ENCODE results near the gene KLHL15. TPM values are rescaled to one million over a fixed set of nuclear protein-coding genes. Genes with fewer than 3 reads are reported as not detected.

KLHL15 gene, protein sequence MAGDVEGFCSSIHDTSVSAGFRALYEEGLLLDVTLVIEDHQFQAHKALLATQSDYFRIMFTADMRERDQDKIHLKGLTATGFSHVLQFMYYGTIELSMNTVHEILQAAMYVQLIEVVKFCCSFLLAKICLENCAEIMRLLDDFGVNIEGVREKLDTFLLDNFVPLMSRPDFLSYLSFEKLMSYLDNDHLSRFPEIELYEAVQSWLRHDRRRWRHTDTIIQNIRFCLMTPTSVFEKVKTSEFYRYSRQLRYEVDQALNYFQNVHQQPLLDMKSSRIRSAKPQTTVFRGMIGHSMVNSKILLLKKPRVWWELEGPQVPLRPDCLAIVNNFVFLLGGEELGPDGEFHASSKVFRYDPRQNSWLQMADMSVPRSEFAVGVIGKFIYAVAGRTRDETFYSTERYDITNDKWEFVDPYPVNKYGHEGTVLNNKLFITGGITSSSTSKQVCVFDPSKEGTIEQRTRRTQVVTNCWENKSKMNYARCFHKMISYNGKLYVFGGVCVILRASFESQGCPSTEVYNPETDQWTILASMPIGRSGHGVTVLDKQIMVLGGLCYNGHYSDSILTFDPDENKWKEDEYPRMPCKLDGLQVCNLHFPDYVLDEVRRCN
- 2.3 to 4.3 TPM (median 3.8 TPM) in 5 replicates for total RNA-seq (2022; extraction: Qiagen RNA extraction; ENCODE audit: low read depth)

DNA sequence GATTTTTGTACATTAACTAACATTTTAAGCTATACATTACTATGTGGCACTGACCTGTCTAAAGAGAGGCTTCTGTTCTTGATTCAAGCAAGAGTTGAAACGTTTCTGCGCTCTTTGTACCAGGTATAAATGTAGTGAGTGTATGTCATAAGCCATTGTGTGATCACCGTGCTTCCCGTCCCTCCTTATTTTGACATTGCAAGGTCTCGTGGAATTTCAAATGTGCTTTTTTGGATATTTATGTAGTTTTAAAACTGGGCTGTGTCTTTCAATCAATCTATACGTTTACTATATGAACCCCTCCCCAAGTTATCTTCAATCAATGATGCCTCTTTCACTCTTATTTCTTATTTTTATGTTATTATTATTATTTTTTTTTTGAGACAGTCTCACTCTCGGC lies at the start of gene KLHL15:
Gene KLHL15, minus strand, starts transcription at position 101 of the 400 bp plus-strand sequence. CDS start 20,493 bp downstream, outside the sequence.

DNA sequence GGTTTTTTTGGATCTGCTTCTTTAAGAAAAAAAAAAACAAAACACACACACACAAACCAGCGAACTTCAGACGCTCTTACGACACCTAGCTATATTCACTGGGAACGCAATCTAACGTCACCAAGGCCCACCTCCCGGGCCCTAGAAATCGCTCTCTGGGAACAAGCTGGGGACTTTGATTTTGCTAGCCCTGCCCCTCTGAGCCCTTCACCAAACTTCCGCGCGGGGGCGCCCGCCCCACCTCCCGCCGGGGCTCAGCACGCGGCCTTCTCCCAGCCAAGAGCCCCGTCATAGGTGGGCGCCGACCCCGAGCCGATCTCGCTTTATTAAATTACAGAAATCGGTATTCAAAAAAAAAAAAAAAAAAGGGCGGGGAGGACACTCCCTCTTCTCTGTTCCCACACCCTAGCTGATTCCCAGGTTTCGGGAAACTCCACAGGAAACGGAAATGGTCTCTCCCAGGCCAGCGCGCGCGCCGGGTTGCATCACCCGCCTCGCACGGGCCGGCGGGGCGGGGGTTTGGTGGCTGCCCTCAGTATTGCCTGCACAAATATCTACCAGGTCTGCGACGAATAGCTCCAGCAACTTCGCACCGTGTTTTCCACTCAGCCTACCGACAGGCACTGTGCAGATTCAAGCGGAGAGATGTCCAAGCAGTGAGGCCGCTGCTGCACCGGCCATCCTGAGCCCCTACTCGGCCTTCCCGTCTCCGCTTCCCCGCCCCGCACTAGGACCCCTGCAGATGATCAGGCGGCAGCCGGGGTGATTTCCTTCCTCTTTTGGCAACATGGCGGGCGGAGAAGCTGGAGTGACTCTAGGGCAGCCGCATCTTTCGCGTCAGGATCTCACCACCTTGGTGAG lies 27.4 kb upstream of the KLHL15 start, which contains the start of gene EIF2S3:
Gene EIF2S3, plus strand, starts transcription at position 775 of the 861 bp plus-strand sequence. Its CDS starts 13 bp downstream, at position 788.

Other genes with a start within 250 kb of the KLHL15 start
- gene SAT1, start 244.0 kb downstream of the KLHL15 start, total RNA-seq (2022; extraction: Qiagen RNA extraction; ENCODE audit: low read depth) = 328 to 528 TPM (median 431 TPM) in 5 replicates
- gene APOO, start 119.2 kb downstream of the KLHL15 start, total RNA-seq (2022; extraction: Qiagen RNA extraction; ENCODE audit: low read depth) = 27.5 to 37.2 TPM (median 34.5 TPM) in 5 replicates
- 0.14 to 0.24 TPM (median 0.18 TPM) in 5 replicates for gene CXorf58, start 119.2 kb downstream of the KLHL15 start, total RNA-seq (2022; extraction: Qiagen RNA extraction; ENCODE audit: low read depth)
- 115 to 205 TPM (median 146 TPM) in 5 replicates for gene EIF2S3, start 27.8 kb upstream of the KLHL15 start, total RNA-seq (2022; extraction: Qiagen RNA extraction; ENCODE audit: low read depth)
- 8.5 to 10.3 TPM (median 9.2 TPM) in 5 replicates for gene ZFX, start 122.5 kb upstream of the KLHL15 start, total RNA-seq (2022; extraction: Qiagen RNA extraction; ENCODE audit: low read depth)

Measured in A549 treated with ZK216348 at 1 μM for 4 hours (cell line).